HT-29 (cell line): ENCODE results near the gene TLE2. TPM values are rescaled to one million over a fixed set of nuclear protein-coding genes. Genes with fewer than 3 reads are reported as not detected.
"Not testable (repeated sequence)": the region's sequence is repeated elsewhere in the genome, so short reads cannot be mapped to it uniquely, and the experiment has no call there.

Experiments
- DNase-seq: peaks from one replicate; pipeline ENCODE4 v3.0.0-alpha.2; 2015; ENCODE audit warnings: low spot score
- total RNA-seq: library from RNA; depleted of rRNA; stranded (reverse); fragments of >200 nt; shearing (Covaris generic); gene quantifications from 2 replicates; pipeline ENCODE4 v1.2.3, GENCODE V29; 2014

Gene TLE2
- total RNA-seq, 1 experiment from 2014 or later, result 1.1 TPM

- DNase-seq, result no peak
These were observed 41.3 kb downstream of the TLE2 start for GRCh38 chr19:2987797-2988196.

- no peak for DNase-seq
These were observed 42.0 kb downstream of the TLE2 start for GRCh38 chr19:2986951-2987524.

DNA sequence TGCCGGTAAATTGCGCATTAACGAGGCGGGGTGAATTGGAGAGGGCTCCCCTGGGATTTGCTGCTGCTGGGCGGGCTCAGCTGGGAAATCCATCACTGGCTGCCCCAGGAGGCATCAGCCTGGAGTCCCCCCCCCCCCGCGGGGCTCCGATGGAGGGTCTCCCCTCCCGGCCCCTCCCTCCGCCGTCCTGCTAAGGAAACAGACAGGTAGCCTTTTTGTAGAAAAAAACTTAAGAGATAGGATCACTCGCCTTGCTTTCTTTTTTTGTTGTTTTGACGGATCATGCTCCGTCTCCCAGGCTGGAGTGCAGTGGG lies 44.9 kb downstream of the TLE2 start:
- no peak for DNase-seq

DNA sequence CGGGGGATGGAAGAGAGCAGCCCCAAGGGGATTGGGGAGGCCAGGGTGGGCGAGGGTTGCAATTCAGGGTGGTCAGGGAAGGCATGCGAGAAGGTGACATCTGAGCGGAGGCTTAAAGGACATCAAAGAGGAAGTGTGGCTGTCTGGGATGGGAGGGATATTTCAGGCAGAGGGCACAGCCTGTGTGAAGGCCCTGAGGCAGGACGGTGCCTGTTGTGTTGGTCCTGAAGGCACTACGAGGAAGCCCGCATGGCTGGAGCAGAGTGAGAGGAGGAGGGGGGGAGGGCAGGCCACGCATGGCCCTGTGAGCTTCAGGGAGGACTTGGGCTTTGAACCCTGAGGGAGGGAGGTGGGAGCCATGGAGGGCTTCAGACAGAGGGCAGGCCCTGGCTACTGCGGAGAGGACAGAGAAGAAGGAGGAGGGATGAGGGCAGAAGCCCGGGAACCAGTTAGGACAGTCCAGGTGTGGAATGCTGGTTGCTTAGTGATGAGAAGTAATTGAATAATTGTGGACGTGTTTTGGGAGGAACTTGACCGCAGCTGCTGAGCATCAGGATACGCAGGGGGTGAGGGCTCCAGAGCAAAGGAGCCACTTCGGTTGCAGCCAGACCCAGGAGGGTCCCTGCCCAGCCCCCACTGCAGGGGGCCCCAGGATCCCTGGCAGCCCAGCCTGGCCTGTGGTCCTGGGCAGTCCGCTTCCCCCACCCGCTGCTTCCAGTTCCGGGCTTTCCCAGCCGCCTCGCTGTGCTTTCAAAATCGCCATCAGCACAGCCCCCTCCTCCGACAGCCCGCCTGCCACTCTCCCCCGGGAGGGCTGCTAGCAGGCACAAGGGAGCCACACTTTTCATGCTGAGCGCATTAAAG lies 45.5 kb downstream of the TLE2 start:
- DNase-seq, result peak; percentile 40

GRCh38 chr19:2982983-2983350 lies 46.1 kb downstream of the TLE2 start:
- DNase-seq, result no peak

- no peak for DNase-seq
These were observed 46.5 kb downstream of the TLE2 start for GRCh38 chr19:2982561-2982960.

- DNase-seq, result no peak
These were observed 47.2 kb downstream of the TLE2 start for GRCh38 chr19:2981898-2982297.

- no peak for DNase-seq
These were observed 50.3 kb downstream of the TLE2 start for GRCh38 chr19:2978772-2979171.

- no peak for DNase-seq
These were observed 50.8 kb downstream of the TLE2 start for GRCh38 chr19:2978166-2978767.

GRCh38 chr19:2977746-2978138 lies 51.3 kb downstream of the TLE2 start:
- no peak for DNase-seq

DNA sequence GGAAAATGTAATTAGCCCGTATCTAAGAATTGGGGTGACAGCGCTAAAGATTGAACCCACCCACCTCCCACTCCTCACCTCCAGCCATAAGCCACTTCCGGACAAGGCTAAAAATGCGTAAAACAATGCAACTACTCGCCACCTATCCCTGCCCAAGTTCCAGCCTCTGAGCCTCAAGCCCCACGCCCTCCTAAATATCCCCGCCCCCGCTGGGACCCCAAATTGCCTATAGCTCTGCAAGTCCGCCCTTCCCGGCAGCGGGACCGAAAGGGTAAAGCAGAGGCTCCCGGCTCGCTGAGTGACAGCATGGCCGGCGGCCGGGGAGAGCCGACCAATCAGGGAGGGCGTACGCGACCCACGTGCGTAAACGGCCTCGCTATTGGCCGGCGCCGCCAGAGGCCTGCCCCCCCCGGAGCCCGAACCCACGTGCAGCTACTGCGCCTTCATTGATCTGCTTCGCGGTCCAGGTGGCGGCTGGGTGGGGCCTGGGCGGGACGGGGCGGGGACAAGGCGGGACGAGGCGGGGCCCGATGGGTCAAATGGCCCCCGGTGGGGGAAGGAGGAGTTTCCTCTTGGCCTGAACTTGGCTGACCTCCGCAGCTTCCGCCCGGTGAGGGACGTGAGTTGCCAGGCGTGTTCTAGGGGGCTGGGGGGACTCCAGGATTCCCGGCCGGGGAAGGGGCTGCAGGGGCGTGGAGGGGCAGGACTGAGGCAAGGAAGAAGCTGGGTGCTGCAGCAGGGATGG lies 51.9 kb downstream of the TLE2 start, which contains the start of gene TLE6:
TSS of gene TLE6 (plus strand) at position 564 of the 745 bp plus-strand sequence. CDS start 670 bp downstream, outside the sequence.
- peak; percentile 89 for DNase-seq

- no peak for DNase-seq
These were observed 52.5 kb downstream of the TLE2 start for GRCh38 chr19:2976609-2977000.

GRCh38 chr19:2974342-2975041 lies 54.6 kb downstream of the TLE2 start:
- no peak for DNase-seq

DNA sequence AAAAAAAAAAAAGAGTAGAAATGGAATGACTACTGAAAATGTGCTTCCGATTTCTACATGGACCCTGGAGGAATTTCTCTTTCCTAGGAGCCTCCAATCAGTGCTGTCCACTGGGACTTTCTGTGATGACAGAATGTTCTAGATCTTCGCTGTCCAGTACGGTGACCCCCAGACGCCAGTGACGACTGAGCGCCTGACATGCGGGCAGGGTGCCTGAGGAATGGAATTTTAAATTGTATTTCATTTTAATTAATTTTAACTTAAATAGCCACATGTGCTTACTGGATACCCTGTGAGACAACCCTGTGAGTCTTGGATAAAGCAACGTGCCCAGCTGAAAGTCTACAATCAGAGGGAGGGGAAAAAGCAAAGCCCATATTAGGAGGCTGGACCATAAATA lies 55.9 kb downstream of the TLE2 start:
- no peak for DNase-seq

GRCh38 chr19:2970201-2970835 lies 58.8 kb downstream of the TLE2 start:
- DNase-seq, result no peak

GRCh38 chr19:2969104-2969504 lies 60.0 kb downstream of the TLE2 start:
- no peak for DNase-seq

DNA sequence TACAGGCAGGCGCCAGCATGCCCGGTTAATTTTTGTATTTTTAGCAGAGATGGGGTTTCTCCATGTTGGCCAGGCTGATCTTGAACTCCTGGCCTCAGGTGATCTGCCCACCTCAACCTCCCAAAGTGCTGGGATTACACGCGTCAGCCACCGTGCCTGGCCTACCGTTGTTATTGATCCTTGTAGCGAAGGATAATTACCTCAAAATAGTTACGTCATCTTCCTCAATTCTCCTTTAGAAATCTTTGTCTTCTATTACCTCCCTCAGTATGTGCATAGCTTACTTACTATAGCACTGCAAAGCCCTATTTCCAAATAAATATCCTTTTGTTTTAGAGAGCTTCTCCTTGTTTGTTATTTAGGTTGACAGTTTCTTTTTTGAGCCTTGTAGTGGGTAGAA lies 61.1 kb downstream of the TLE2 start:
- DNase-seq, result no peak

DNA sequence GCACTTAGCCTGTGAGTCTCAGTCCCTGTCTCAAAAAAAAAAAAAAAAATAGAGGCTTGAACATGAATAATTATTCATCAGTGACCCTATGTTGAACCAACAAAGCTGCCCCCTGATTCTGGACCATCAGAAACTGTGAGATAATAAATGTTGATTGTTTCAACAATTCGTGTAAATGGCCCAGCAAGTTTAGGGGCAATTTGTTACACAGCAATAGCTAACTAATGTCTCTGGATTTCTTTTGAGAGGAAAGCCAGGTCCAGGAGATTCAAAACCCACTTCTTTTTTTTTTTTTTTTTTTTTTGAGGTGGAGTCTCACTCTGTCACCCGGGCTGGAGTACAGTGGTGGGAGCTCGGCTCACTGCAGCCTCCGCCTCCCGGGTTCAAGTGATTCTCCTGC lies 64.2 kb downstream of the TLE2 start:
- no peak for DNase-seq

GRCh38 chr19:2963631-2964030 lies 65.4 kb downstream of the TLE2 start:
- DNase-seq, result not testable (repeated sequence)

GRCh38 chr19:2963122-2963521 lies 66.0 kb downstream of the TLE2 start:
- DNase-seq, result no peak

DNA sequence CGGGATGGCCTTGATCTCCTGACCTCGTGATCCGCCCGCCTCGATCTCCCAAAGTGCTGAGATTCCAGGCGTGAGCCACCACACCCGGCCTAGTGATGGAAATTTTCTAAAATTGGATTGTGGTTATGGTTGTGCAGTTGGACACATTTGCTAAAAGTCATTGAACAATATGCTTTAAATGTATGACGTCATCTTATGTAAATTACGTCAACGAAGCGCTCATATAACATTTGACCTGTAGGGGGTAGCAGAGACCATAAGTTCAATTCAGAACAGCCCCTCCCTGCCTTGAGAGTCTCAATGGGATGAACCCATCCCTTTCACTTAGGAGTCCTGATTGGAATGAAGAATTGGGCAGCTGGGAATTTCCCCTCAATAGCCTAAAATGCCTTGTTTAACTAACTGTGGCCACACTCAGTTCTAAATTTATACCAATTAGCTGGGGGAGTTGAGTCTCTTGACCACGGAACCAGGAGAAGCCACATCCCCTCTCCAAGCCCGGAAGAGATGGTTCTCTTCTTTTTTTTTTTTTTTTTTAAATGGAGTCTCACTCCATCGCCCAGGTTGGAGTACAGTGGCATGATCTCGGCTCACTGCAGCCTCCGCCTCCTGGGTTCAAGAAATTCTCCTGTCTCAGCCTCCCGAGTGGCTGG lies 66.9 kb downstream of the TLE2 start:
- DNase-seq, result peak; percentile 77
